ENCODE data around the gene LPP.

Gene LPP

DNA sequence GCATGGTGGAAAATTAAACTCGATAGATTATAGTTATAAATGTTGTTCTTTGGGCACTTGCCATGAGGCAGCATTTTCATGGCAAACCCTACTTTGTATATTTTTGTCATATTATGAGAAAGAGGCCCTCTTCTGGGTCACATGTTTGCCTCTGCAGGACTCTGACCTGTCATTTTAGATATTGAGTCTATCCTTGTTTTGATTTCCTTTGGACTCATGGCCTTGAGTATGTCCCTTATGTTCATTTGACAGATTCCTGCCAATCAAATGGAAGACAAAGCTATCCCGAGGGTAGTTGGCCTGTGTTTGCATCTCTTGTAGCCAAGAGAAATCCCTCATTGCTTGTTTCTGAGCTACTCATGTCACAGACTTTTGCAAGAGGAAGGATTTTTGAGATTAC lies 226.3 kb downstream of the LPP start:
- no peak for FAIRE-seq

DNA sequence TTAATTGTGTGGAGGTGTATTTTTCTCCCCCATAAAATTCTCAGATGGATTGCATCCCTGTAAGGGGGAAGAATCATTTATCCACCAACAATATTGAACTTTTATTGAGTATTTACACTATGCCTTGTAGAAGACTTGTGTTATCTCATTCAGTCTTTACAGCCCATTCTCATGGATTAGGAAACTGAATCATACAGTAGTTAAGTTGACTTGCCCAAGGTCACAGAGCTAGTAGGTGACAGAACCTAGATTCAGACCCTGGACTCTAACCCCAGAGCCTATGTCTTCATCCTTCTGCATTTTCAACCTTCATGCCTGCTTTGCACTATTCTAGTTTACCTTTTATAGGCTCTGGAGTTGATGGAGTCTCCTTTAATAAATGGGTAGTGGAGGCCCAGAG lies 226.8 kb downstream of the LPP start:
- no peak for FAIRE-seq

DNA sequence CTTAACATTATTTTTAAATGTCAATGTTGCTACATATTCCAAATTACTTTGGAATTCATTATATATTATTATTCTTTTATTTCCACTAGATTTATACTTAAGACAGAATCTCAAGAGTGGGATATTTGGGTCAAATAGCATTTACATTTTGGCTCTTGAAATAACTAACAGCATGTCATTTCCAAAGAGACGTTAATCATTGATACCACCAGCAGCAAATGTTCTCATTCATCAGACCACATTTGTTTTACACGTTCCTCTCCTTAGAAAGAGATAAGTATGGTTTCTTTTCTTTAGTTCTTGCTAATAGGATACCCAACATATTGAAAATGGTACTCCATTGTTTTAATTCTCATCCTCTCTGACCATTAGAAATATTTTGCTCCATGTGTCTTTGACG lies 229.8 kb downstream of the LPP start:
- FAIRE-seq, result peak; percentile 21

DNA sequence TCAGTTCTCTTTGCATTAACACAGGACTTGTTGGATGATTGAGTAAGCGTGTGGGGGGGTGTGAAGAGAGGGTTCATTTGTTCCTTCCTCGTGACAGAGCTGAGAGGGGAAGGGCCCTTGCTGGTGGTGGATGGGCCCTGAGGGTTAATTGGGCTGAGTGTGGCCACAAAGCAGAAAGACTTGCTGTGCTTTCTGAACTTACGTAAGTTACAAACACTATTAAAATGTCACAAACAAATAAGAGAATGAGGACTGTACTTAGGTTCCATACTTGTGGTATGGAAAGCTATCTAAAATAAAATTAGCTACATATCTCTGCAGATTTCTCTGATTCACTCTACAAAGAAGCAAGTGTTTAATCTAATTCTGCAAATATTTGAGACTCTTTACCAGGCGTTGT lies 231.3 kb downstream of the LPP start:
- FAIRE-seq, result no peak

DNA sequence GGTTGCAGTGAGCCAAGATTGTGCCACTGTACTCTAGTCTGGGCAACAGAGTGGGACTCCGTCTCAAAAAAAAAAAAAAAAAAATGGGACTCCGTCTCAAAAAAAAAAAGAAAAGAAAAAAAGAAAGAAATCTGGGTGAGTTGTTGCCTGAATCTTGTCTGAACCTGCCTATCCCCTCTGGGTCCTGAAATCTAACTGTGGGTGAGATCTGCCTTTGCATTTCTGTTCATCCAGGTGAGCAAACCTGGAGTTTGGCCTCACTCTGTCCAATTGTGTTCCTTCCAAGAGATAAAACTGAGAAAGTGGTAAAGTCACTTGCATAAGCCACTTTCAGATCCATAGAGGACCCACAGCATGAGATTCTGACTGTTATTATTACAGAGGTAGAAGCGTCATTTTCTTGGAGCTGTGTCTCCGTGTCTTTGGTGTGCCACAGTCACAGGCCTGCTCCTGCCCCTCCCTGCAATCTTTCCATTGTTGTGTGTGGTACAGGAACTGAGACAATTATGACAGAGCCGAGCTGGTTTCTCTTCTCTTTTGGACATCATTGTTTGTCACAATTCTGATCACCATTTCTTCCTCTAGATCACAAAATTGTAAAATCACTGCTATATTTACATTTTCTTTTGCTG lies 235.9 kb downstream of the LPP start:
- no peak for FAIRE-seq

DNA sequence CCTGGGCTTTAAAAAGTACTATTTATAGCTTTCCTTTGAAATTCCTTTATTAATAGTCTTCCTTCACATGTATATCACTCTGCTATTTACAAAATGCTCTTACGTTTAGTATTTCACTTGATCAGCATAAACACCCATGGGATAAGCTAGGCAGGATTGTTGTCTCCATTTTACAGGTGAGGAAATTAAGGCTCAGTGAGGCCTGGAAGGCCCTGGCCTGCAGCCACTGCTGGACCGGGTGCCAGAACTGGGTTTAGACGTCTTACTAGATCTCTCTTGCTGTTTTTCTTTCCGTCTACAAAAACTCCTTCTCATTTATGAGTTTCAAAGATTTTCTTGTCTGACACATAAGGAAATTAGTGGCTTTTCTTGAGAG lies 236.4 kb downstream of the LPP start:
- FAIRE-seq, result no peak

DNA sequence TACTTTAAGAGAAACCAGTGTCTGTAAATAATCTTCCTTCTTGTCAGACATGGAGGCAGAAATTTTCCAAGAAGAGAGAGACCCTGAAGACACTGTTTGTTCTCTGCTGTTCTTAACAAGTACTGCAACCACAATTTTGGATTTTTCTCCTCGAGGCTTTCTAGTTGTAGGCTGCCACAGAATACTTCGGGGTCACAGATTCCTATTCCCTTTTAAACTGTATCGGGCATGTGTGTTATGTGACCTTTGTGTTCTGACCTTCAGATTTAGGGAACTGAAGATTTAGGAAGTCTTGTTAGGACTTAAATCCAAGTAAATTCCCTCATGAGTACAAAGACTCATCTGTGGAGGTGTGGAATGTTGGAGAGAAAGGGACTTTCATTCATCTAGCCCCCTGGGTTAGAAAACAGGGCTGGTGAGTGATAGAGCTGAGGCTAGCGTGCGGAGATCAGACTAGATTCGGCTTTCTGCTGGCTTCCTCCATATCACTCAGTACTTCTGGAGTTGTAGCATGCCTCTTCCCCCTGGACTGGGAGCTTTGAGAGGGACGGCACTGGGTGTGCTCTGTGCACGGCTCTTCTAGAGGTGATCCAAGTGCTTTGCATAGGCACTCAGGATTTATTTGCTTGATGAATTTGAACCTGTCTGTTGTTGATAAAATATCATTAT lies 237.0 kb downstream of the LPP start:
- FAIRE-seq, result no peak

DNA sequence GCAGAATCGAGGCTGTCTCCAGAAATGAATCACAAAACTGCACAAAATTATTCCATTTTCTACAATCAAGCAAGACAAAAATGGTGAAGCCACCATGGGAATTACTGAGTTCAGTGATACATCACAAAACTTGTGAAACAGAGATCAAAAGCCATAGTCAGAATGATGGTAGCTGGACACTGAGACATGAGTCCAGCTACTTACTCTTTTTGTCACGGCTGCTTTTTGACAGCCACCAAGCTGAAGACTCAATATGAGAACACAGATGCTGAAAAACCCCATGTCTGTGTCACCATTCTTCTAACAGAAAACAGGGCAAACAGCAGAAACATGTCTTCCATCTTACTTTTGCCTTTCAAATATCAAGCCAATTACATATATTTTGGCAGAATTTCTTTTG lies 237.6 kb downstream of the LPP start:
- no peak for FAIRE-seq

DNA sequence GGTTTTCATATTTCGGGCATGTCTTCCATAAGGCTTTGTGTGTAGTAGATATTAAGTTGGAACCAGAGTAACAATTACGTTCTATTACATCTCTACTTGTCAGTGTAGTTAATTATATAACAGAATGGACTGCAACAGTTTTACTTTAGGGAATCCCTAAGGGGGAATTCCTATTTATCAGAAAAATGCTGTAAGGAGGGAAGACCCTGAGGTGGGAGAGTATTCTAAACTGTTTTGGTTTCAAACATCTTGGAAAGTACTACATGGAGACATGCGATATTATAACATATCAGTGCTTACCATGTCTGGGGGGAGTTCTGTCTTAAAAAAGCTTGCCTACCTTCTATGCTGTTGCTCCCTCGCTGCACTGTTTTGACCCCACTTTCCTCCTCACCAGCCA lies 238.1 kb downstream of the LPP start:
- FAIRE-seq, result no peak

DNA sequence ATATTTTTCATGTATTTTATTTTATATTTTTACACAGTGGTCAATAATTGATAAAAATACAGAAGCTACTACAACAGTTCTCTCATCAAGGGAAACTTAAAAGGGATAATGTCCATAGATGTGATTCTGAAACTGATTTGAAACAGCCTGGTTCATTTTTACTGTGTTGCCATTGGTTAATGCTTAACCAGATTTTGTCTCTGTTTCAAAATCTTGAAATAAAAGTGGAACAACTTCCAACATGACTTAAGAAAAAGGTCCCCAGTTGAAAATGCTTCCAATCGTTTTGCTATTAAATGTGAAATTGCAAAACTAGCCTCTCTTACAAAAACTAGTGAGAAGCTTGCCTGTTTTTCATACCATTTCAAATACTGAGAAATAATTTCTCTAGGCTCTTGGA lies 240.7 kb downstream of the LPP start:
- no peak for FAIRE-seq

DNA sequence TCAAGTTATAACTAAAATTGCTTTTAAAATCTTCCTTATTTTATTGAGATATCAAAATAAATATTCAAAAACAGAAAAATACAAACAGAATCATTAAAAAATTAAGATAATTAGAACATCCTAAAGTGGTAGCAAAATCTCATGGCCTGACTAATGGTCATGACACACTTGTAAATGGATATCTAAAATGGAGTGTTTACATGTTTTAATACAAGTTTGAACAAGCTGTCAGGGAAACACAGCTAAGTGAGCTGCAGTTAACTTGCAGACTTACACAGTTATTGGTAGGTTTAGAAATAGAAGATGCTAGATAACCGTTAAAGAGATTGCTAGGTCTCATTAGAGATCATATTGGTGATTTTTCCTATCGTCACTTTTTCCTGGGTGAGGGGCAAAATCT lies 242.3 kb downstream of the LPP start:
- peak; percentile 26 for FAIRE-seq

DNA sequence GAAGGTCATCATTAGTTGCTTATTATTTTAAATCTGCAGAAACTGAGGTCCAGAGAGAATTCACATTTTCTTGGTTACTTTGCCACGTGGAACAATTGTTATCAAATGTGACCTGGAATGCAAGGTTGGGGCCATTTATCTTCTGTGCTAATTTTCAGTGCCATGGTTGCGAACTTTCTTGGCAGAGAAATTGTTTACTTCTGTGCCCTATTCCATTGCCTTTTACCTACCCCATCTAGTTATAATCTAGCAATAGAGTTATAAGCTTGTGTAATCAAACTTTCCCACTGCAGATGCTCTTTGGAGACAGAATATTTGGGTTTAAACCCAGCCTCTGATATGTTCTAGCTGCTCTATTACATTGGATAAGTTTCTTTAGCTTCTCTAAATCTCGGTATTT lies 242.9 kb downstream of the LPP start:
- no peak for FAIRE-seq

DNA sequence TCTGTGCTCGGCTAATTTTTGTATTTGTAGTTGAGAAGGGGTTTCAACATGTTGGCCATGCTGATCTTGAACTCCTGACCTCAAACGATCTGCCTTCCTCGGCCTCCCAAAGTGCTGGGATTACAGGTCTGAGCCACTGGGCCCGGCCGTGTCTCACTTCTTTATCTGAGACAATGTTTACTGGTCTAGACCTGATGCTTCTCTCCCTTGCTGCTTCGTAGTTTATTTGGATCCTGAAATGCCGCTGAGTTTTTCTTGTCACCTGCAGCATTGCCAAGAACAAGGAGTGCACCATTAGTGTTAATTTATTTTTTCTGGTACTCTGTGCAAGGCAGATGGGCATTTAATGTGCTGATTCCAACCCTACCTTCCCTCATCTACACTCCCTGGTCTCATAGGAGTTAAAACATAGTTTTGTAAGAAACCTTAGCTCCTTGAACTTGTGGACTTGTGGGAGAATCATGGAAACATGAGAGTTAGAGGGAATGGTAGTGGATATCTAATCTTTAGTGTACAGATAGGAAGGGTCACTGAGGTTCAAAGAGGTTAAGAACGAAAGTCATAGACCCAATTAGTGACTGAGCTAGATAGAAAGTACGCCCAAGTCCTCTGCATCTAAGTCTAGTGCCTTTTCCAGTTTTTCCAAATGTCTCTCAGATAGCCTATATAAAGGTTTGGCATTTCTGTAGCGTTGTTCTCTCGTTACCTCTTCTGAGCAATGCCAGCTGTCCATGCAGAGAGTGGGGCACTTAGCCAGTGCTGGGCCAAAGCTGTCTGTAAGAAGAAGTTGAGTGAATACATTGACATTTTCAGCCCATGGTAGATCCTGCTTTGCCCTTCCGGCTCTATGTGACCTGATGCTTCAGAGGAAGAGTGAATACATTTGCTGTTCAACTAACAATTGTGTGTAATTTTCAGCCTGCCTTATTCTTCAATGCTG lies 244.1 kb downstream of the LPP start:
- no peak for FAIRE-seq

DNA sequence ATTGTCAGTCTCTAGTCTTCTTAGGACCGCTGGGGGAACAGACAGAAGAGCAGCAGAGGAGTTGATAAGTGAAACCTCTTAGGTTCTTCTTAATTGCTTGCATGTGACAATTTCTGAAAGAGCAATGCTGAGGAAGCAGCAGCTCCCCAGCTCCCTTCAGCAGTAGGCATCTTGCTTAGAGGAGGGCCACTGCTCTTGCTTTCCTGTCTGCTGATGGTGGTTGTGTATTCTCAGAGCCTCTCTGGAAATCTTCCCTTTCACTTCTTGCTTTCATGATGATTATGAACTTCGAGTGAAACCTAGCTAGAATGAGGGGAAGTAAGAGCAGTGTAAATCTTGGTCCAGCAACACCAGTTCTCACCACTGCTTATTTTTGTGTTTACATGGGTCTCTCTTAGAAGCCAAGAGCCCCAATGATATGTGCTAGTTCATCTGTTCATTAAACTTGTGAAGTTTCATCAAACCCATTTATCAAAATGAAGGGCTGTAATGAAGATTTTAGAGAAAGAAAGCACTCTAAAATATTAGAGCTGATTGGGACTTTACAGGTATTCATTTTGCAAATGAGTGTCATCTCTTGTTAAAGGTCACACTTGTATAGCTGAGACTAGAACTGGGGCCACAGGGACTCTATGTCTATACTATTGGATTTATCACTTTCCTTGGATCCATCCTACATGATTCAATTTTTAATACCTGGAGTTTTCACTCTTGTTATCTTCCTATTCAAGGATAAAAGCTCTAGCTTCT lies 246.7 kb downstream of the LPP start:
- FAIRE-seq, result no peak

DNA sequence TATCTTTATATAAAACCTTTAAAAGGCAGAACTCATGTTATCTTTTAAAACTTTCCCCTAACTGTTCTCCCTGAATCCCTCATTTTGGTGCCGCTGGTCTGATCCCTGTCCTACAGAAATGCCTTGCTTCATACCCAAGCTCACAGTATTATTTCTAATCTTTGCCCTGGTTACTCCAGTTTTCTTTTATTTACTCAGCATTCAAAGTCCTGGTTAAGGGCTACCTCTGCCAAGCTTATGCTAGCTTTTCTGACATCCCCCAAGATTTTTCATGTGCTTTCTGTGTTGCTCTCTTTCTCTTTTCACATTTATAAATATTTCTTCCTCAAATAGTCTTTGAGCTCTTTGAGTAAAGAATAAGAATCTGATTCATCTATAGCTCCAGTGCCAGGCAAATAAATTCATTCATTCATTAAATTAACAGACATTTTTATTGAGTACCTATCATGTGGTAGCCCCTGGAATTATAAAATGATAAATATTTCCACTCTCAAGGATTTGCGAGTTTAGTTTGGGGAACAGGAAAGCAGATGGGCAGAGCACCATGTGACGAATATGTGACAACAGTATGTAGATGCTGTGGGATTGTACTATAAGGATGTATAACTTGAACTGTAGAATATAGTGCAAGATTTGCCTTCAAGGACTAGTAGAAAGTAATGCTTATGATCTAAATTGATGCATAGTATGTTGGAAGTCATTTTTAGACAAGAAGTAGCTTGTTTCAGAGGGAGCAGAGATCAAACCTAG lies 247.5 kb downstream of the LPP start:
- FAIRE-seq, result no peak

DNA sequence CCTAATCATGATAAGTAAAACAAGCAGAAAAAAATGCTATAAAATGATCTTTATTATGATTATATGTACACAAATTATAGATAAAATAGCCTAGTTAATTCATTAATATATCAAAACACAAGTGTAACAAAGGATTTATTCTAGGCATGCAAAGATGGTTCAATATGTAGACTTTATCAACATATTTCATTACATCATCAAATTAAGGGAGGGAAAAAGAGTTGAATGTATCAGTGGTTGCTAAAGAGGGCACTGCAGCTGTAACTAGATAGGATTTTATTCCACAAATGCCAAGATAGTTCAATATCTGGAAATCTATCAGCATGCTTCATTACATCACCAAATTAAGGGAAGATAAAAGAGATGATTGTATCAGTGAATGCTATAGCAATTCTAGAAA lies 248.3 kb downstream of the LPP start:
- no peak for FAIRE-seq

DNA sequence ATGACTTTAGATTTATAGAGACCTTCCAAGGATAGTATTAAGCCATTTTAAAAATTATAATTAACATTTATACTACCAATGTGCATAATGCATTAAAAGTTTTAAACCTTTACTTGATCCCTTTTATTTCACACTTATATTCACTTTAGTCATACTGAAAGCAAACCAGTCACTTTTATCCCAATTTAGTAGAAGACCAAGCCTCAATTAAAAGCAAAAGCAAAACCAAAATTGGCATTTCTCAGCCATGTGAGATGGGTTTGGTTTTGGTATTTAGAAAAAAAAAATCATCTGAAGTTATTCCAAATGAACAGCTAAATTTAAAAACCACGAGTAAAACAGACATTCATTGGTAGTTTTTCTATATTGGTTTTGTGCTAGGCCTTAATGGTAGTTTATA lies 249.4 kb downstream of the LPP start:
- FAIRE-seq, result no peak

DNA sequence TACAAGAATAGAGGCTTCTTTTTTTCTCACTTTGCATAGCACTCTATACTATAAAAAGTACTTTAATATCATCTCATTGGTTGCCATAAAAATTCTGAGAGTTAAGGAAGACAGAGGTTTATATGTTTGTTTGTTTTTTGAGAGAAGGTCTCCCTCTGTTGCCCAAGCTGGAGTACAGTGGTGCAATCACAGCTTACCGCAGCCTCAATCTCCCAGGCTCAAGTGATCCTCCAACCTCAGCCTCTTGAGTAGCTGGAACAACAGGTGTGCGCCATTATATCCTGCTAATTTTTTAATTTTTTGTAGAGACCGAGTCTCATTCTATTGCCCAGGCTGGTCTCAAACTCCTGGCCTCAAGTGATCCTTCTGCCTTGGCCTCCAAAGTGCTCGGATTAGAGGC lies 250.2 kb downstream of the LPP start:
- no peak for FAIRE-seq

DNA sequence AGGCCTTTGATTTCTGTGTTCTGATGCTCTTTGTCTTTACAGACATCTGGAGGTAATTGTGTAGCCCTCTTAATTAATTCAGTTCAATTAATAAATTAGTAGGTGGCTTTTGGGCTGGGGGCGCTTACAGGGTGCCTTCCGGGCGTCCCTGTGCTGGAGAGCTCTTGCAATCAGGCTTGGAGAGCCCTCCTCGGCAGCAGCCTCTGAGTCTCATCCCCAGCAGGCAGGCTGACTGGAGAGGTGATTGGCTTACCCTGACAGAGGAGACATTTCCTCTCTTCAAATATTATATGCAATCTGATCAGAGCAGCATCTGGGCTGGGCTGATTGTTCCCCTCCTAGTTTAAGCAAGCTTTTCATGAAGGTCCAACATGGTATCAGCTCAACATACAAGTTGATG lies 250.7 kb downstream of the LPP start:
- FAIRE-seq, result no peak

DNA sequence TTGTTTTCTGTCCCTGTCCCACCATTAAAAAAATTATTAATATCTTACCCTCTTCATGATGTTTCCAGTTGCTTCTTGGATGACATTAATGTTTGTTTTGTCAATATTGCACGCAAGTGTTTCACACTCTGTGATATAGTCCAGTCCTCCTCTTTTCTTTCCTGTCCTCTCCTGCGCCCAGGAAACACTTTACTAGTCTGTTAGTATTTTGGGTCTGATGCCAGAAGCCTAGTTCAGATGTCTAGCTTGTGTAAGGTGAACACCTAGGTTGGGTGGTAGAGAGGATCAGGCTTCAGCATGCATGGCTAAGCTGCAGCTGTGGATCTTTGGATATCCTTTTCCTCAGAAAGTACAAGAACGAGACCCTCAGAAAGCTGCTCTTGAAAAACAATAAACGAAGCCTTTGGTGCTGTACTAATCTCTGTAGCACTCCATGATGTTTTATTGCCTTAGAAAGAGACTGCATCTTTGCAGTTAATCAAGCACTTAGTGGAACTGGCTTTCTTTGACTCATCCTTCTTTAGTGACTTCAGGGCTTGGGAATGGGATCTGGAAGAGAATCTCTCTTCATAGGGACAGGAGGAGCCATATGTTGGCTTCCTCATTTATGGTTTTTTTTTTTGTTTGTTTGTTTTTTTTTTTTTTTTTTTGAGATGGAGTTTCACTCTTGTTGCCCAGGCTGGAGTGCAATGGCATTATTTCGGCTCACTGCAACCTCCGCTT lies 253.4 kb downstream of the LPP start:
- FAIRE-seq, result no peak

DNA sequence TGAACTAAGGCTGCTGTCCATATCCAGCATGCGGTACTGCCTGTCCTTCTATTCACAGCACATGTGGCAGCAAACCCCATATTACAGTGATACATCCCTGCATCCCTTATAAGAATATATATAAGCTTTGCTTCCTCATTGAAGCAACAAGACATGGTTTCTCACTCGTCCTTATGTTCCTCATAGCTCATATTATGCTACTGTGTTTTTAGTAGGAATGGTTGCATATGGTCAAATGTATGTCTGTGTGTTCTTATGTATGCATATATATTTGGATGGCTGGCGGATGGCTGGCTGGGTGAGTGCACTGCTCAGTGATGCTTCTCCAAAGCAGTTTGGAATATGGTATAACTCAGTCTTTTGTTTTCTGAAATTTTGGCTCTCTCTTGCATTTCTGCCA lies 254.9 kb downstream of the LPP start:
- FAIRE-seq, result no peak

DNA sequence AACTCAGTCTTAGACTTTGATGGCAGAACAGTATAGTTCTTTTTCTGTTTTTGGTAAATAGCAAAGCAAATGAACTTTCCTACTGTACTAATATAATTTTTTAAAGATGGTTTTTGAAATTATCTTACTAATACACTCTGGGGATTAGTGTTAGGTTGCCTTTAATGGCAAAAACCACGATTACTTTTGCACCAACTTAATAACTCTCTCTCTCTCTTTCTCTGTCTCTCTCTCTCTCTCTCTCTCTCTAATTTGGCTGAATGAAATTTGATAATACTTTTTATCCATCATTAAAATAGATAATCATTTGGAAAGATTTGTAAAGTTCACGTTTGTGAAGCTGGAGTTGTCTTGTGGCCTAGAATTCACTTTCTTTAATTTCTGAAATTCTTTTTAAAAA lies 257.8 kb downstream of the LPP start:
- FAIRE-seq, result no peak
